ENCODE results near the gene STAB1. TPM values are rescaled to one million over a fixed set of nuclear protein-coding genes. Genes with fewer than 3 reads are reported as not detected.

The STAB1 gene
- total and polyA plus RNA-seq, 3 donors from 2014 or later = 41.7 to 71.9 (median 58.6) TPM

GRCh38 chr3:52530918-52531826 is 36.0 kb downstream of the STAB1 start:
- 65 to 80% methylated on average over 1 to 10 of the region's 10 CpGs for WGBS, 2 donors
- Histone ChIP-seq H3K27ac (peak overlapping the region; percentile 69 to 86), H3K4me3 (peak overlapping the region in 1 of 2 donors; percentile 67), H3K27me3 (no peaks in the 10 kb centered on the region), H3K4me1 (peaks cover 57% of the 10 kb centered on the region), H3K9me3 (no peaks in the 10 kb centered on the region), H3K36me3 (ENCODE audit: low read depth, missing control alignments) (no peaks in the 10 kb centered on the region)
- intact Hi-C loops (cut with DNase I; ENCODE audit: low total_unique reads) = no loop called here
- DNase-seq = no peak
- TF ChIP-seq POLR2A (IDR thresholded peaks at IDR 0.05) (no peak), CTCF (IDR thresholded peaks at IDR 0.05) (no peak)

- no peak for DNase-seq
- intact Hi-C loops (cut with DNase I; ENCODE audit: low total_unique reads) = no loop called here
- H3K27ac ChIP-seq = peak overlapping the region; percentile 69 to 86
Observed at GRCh38 chr3:52531860-52532516, 36.9 kb downstream of the STAB1 start.

GRCh38 chr3:52532517-52532837 is 37.3 kb downstream of the STAB1 start:
- H3K4me1 ChIP-seq = peaks cover 54% of the 10 kb centered on the region
- intact Hi-C loops (cut with DNase I; ENCODE audit: low total_unique reads) = no loop called here
- TF ChIP-seq CTCF (IDR thresholded peaks at IDR 0.05) (no peak), POLR2A (IDR thresholded peaks at IDR 0.05) (no peak)

More at GRCh38 chr3:52531860-52532516, 36.9 kb downstream of the STAB1 start:
- no peaks in the 10 kb centered on the region for H3K27me3 ChIP-seq
- H3K4me3 ChIP-seq = peak overlapping the region; percentile 67 to 70
- H3K9me3 ChIP-seq = no peaks in the 10 kb centered on the region
- 62 to 81% methylated on average over 14 of the region's 14 CpGs for WGBS, 2 donors
- H3K4me1 ChIP-seq = peaks cover 57% of the 10 kb centered on the region
- TF ChIP-seq CTCF (IDR thresholded peaks at IDR 0.05) (no peak), POLR2A (IDR thresholded peaks at IDR 0.05) (no peak)
- no peaks in the 10 kb centered on the region for H3K36me3 ChIP-seq (ENCODE audit: low read depth, missing control alignments)

GRCh38 chr3:52532838-52533622 is 37.9 kb downstream of the STAB1 start:
- Histone ChIP-seq H3K27me3 (no peaks in the 10 kb centered on the region), H3K4me1 (peaks cover 54% of the 10 kb centered on the region), H3K9me3 (no peaks in the 10 kb centered on the region), H3K36me3 (ENCODE audit: low read depth, missing control alignments) (no peaks in the 10 kb centered on the region), H3K27ac (peak overlapping the region; percentile 69 to 86), H3K4me3 (peak overlapping the region; percentile 67 to 70)
- DNase-seq = no peak
- intact Hi-C loops (cut with DNase I; ENCODE audit: low total_unique reads) = no loop called here
- 4% methylated on average over 38 of the region's 78 CpGs; no CpG with 5 or more reads in 1 of the 2 donors for WGBS, 2 donors
- TF ChIP-seq CTCF (IDR thresholded peaks at IDR 0.05) (no peak), POLR2A (IDR thresholded peaks at IDR 0.05) (no peak)

More at GRCh38 chr3:52532517-52532837, 37.3 kb downstream of the STAB1 start:
- Histone ChIP-seq H3K36me3 (ENCODE audit: low read depth, missing control alignments) (no peaks in the 10 kb centered on the region), H3K27me3 (no peaks in the 10 kb centered on the region), H3K9me3 (no peaks in the 10 kb centered on the region), H3K4me3 (peak overlapping the region; percentile 67 to 70), H3K27ac (peak overlapping the region; percentile 69 to 86)
- no peak for DNase-seq
- 41 to 58% methylated on average over 3 to 5 of the region's 5 CpGs for WGBS, 2 donors

Measured in testis (tissue), 3 donors.